DMS 273 (cell line): Measurements from ENCODE around the gene PLEKHM3.

Experiments
- DNase-seq: peaks from one replicate; lab custom pipeline; 2025; ENCODE audit not compliant: unreplicated experiment; lab: John Stamatoyannopoulos, UW

PLEKHM3 gene

DNA sequence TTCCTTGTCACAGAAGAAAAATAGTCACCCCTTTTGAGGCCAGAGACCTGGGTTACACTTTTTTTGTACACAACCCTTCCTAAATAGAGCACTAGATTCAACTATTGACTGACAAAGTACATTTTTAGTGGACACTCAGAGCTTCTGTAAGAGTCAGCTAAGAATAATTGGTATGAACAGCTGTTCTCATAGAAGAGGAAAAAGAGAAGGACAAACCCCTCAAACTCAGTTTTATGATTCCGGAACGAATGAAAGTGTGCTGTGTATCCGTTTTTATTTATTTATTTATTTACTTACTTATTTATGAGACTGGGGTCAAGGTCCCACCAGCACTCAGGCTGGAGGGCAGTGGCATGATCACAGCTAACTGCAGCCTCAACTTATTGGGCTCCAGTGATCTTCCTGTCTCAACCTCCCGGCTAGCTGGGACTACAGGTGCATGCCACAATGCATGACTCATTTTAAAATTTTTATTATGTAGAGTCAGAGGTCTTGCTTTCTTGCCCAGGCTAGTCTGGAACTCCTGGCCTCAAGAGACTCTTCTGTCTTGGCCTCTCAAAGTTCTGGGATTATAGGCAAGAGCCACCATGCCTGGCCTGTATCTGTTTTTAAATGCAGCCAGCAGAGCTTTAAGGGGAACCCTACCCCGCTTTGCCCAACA lies 219.6 kb downstream of the PLEKHM3 start:
- DNase-seq: no peak

DNA sequence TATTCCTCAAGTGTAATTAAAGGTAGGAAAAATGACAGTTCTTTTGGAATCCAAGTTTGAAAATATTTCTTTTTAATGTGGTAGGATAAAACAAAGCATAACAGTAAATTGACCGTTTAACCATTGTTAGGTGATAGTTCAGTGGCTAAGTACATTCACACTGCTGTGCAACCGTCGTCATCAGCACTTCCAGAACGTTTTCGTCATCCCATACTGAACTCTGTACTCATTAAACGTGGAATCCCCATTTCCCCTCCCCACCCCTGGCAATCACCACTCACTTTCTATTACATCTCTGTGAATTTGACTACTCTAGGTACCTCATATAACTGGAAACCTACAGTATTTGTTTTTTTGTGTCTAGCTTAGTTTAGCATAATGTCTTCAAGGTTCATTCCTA lies 222.7 kb downstream of the PLEKHM3 start:
- no peak for DNase-seq

DNA sequence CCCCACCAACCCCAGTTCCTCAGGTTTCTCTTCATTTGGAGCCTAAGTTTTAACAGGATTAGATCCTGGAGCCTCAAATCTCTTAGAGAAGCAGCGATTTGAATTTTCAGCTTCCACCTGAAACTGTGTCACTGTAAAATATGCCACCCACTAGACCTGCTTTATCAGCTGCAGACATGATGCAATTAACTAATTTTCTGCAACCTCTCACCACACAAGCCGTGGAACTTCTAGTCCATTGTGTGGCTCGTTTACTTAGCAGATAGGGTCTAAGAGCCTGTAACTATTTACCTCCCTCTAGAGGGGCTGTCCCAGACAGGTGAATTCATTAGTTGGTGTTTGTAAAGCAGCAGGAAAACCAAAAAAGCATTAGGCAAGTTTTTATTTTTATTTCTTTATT lies 224.1 kb downstream of the PLEKHM3 start:
- no peak for DNase-seq

DNA sequence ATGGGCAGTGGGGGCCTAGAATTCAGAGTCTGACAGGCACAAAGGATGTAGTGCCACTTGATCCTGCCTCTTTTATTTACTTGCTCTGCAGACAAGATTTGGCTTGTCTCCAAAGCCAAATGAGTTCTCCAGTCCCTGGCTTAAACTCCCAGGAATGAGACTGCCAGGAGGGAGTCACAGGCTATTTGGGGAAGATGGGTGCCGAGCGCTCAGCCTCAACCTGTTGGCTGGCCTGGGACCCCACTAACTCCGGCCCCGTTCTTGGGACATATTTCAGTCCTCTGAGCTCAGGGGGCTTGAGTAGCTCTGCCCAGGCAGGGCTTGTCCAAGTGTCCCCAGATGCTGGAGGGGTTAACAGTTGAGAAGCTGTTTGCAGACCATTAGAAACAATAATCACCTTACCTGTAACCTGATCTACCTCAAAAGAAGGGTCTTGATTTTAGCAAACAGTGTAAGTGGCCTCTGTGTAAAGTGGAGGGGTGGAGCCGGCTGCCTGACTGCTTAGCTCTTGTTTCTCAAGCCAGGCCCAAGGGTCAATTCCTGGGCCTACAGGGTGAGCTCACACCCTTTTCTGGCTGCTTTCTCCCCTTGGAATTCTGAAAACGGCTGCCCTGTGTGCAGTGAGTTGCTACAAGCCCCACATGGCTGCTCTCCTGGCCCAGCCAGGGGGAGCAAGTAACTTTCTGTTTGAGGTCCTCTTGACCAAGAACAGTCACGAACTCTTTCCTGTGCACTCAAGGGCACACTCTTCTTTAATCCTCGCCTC lies 228.6 kb downstream of the PLEKHM3 start:
- peak; percentile 56 for DNase-seq

DNA sequence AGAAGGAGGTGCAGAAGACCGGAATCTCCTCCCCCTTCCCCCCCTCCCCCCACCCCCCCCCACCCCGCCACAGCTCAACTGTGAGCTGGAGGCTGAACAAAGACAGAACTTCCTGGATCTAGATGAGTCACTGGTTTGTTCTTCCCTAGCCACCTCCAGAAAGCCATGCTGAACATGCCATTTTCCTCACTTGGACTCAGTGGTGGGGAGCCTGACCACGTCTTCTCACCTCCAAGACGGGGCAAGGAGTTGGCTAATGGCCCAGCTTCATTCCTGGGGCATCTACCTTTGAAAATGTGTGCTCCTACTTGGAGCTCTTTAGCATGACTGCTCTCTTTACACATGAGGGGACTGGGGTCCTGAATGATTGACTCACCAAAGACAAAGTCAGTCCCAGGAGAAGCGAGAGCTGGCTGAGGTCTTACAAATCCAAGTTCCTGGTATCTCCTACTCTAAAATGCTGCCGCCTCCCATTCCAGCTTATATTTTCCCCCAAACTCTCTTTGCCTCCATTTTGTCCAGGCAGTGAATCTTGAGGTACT lies 233.0 kb downstream of the PLEKHM3 start:
- DNase-seq: no peak

DNA sequence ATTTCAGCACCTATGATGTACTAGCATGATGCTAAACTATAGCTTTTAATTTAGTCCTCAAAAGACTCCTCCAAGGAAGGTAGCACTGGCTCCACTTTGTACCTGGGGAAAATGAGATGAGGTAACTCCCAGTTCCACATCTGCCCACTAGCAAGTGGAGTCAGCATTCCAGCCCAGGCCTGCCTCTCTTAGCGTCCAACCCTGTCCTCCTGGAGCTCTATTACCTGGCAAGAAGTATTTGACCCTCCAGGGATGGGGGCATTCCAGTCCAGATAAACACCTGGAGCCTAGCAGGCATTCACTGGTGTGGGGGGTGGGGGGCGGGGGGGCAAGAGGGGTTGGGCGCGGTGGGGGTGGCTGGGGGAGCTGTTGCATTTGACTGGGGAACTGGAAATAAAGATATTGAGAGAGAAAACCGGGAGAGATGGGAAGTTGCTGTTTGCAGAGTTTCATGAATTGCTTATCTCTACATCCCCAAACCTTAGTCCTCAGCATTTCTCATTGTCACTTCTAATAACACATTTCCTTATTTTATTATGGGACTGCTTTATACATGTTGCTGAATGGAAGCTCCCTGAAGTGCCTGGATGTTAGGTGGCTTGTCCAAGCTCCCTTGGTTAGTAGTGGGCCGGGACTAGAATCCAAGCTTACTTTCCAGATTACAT lies 233.6 kb downstream of the PLEKHM3 start:
- no peak for DNase-seq

DNA sequence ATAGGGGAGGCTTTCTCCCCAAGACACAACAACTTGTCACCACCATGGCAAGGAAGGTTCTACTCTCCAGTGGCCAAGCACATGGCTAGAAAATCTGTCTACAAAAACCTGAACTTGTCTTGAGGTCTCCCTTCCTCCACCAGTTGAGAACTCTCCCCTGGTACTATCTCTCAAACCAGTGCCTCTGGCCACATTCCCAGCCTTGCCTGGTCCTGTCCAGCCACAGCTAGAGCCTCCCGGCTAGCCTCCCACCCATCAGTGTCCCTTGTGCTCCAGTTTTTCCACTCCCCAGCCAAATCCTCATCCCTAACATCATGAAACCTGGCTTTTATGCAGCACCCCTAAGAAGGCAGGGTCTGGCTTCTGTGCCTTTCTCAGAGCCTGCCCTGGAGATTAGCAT lies 234.4 kb downstream of the PLEKHM3 start:
- no peak for DNase-seq

DNA sequence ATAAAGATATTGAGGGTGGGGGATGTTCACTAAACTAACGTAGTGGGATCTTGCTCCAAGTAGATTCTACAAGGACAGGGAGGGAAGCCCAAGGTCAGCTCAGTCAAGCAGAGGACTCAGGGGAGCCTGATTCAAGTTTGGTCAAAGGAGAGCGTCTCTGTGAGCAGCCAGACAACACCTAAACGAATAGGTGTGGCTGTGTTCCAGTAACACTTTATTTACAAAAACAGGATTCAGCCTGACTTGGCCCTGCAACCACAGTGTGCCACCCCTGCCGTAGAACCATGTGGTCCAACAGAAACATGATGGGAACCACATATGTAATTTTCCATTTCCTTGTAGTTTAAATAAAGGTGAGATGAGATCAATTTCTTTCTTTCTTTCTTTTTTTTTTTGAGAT lies 237.5 kb downstream of the PLEKHM3 start:
- no peak for DNase-seq

DNA sequence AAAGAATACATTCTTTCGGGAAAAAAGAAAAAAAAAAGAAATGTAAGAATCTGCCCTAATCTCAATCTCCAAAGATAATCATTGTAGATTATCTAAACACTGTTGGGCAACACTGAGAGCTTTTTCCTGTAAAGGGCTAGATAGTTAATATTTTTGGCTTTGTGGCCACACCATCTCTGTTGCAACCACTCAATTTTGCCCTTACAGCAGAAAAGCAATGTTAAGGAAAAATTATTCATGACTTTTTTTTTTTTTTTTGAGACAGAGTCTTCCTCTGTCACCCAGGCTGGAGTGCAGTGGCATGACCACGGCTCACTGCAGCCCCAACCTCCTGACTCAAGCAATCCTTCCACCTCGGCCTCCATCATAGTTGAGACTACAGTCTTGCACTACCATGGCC lies 238.3 kb downstream of the PLEKHM3 start:
- DNase-seq: no peak

DNA sequence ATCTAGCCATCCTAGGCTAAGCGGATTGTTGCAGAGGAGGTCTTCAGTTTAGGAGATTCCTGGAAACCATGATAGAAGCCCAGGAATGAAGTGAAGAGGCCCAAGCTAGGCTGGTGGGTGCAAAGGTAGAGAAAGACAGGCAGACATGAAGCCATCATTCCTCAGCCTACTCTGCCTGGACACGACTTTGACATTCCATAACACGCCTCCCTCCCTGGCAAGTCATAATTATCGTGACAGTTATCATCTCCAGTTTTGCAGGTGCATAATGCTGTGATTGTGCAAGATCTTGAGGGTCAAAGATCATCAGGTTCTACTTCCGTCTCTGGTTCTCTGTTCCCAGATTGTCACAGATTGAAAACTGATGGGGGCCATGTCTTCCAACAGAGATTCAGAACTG lies 240.4 kb downstream of the PLEKHM3 start:
- no peak for DNase-seq

DNA sequence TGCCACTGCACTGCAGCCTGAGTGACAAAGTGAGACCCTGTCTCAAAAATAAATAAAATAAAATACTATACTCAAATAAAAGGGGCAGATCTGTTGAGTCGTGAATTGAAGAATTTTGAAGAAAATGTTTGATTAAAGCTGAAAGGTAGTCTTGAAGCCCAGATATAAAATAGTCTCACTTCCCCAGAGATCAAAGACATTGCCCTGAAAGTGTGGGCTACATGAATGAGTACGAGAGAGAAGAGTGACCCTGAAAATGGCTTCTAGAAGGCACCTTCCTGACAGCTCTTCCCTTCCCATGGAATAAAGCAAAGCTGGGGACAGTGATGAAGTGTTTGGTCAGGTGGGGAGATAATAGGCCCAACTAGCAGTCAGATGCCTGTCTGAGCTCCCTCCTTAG lies 241.8 kb downstream of the PLEKHM3 start:
- no peak for DNase-seq

DNA sequence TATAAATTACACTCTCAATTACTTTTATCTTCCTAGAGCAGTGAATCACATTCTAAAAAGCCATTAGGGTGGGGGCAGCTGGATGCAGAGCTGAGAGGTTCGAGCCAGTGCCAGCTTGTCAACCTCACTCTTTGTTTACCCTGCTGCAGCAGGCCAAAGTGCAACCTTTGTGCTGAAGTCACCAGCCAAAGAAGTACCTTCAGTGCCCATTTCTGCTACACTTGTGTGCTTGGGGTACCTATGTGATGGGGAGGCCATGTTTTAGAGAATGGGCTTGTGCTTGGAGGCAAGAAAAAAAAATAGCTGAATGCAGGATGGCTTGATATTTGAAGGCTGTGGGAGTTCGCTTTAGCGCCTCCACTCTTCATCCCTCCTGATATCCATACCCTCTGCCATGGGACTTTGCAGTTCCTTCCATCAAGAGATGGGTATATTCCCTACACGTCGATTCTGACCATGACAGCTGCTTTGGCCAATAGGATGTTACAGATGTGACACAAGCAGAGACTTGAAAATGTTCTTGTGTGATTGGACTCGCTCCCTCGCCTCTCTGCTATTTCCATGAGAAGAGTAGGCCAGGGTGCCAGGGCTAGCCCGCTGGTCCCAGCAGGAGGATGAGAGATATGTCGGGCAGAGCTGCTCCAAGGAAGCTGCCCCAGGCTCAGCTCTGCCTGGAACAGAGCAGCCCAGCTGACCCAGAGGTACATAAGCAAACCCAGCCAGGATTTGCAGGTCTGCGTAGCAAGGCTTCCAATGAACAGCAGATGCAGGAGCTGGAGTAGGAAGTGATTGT lies 242.9 kb downstream of the PLEKHM3 start:
- no peak for DNase-seq

DNA sequence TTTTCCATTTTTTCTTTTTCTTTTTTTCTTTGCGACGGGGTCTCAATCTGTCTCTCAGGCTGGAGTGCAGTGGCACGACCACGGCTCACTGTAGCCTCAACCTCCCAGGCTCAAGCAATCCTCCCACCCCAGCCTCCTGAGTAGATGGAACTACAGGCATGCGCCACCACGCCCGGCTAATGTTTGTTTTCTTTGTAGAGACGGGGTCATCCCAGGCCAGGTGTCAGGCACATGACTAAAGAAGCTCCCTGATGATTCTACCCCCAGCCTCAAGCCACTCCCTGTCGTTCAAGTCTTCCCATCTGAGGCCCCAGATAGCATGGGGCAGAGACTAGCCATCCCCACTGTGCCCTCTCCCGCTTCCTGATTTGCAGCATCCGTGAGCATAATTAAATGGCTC lies 245.8 kb downstream of the PLEKHM3 start:
- DNase-seq: no peak

DNA sequence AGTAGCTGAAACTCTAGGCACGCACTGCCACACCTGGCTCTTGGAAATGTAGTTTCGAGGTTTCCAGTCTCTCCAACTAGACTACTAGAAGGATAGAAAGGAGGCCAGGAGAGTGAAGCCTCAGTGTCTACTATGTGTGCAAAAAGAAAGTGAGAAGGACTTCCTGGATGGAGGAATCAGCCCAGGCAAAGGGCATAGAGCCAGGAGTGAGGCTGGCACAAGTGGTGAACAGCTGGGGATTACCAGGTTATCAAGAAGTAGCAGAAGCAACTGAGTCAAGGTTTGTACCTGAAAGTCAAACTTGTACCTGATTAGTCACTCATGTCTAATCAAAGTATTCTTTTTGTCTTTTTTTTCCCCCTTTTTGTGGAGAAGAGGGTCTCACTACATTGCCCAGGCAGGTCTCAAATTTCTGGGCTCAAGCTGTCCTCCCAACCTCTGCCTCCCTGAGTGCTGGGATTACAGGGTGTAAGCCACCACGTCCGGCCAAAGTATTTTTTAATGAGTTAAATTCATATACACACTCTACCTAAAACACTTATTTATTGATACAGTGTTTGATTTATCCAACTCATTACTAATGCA lies 246.9 kb downstream of the PLEKHM3 start:
- no peak for DNase-seq

DNA sequence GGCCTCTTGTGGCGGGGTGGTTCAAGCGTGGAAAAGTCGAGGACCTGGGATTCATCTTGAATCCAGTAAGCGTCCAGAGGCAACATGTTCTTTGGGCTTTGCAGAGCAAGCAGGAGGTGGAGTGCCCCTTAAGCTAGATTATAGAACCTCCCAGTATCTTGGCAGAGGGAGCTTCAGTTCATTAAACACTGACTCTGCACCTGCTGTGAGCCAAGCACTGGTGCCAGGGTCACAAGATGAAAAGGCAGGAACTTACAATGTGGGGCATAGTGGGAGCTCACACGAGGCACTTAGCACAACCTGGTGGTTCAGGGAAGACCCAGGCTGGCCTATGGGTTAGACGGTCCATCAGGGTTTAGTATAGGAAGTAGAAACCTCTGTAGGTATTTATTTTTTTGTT lies 248.2 kb downstream of the PLEKHM3 start:
- peak; percentile 8 for DNase-seq

DNA sequence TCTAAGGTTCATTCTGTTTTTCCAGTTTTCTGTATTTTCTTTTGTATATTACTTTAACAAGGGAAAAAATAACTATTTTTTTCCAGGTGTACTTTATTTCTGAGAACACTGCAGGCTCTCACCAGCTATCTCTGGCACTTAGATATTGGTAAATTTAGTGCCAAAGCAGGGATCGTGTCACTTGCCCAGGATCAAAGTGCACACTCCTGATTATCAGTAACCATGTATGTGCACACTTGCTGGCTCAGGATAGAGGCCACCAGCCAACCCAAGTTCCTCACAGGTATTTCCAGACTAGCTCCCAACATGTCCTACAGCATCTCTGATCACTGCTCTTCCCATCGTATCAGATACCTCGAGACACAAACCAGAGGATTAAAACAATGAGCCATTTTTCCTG lies 249.9 kb downstream of the PLEKHM3 start:
- no peak for DNase-seq

DNA sequence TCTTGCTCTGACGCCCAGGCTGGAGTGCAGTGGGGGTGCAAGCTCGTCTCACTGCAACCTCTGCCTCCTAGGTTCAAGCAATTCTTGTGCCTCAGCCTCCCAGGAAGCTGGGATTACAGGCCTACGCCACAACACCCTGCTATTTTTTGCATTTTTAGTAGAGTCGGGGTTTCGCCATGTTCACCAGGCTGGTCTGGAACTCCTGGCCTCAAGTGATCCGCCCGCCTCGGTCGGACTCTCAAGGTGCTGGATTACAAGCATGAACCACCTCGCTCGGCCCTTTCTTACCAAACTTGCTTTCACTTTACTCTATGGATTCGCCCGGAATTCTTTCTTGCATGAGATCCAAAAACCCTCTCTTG lies 252.5 kb downstream of the PLEKHM3 start:
- no peak for DNase-seq

DNA sequence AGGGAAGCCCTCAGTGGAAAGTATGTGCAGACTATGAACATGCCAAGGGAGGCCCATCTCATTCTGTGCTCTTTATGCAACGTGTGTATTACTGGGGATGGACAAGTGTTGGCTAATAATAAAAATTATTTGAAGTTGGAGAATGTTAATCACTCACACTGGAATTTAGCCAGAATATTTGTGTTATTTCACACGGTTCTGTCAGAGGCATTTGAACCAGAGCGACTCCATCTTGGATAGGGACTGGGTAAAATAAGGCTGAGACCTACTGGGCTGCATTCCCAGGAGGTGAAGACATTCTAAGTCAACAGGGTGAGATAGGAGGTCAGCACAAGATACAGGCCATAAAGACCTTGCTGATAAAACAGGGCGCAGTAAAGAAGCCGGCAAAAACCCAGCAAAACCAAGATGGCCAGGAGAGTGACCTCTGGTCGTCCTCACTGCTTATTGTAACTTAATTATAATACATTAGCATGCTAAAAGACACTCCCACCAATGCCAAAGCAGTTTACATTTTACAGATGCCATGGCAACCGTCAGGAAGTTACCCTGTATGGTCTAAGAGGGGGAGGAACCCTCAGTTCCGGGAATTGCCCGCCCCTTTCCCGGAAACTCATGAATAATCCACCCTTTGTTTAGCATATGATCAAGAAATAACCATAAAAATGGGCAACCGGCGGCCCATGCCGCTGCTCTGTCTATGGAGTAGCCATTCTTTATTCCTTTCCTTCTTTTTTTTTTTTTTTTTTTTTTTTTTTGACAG lies 253.1 kb downstream of the PLEKHM3 start:
- peak; percentile 62 for DNase-seq

DNA sequence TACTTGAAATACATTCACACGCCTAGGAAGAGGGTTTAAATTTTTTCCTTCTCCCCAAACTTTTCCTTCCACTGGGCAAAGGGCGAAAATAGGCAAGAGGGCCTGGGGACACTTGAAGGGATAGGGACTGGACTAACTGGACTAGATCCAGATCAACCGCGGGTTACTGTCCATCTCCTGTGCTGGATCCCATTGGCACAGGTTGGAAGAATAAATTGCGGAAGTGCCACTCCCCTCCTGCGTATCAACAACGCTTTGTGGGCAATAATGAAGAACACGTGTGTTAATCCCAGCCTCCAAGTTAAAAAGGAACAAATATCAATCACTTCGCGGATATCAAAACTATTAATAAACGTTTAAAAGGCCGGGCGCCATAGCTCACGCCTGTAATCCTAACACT lies 253.9 kb downstream of the PLEKHM3 start:
- DNase-seq: no peak
